Endodermal cell (in vitro differentiated cells): ENCODE measurements around the gene ALDH1A1. TPM values are rescaled to one million over a fixed set of nuclear protein-coding genes. Genes with fewer than 3 reads are reported as not detected.

Experiments used
- DNase-seq: peaks from one replicate; pipeline ENCODE4 v3.0.0-alpha.2; 2017
- H3K27ac ChIP-seq: 2 replicates; pipeline ENCODE4 v1.5.1; 2013; ENCODE audit warnings: mild to moderate bottlenecking, low read depth, low read length, moderate library complexity
- H3K27me3 ChIP-seq: 2 replicates; pipeline ENCODE4 v1.6.1; 2013; ENCODE audit warnings: mild to moderate bottlenecking, low read length, moderate library complexity; ENCODE audit not compliant: insufficient read depth, control insufficient read depth, poor library complexity, severe bottlenecking
- H3K36me3 ChIP-seq: 2 replicates; pipeline ENCODE4 v1.7.0; 2013; ENCODE audit warnings: mild to moderate bottlenecking, low read length, moderate library complexity; ENCODE audit not compliant: control insufficient read depth, insufficient read depth
- H3K4me1 ChIP-seq: one replicate; pipeline ENCODE4 v1.7.0; 2013; ENCODE audit warnings: low read length; ENCODE audit not compliant: control insufficient read depth, insufficient read depth
- H3K4me3 ChIP-seq: 2 replicates; pipeline ENCODE4 v1.5.1; 2013; ENCODE audit warnings: mild to moderate bottlenecking, low read length, moderate library complexity
- H3K9ac ChIP-seq: 2 replicates; pipeline ENCODE4 v1.6.1; 2013; ENCODE audit warnings: mild to moderate bottlenecking, low read length, moderate library complexity; ENCODE audit not compliant: poor library complexity, severe bottlenecking; ENCODE audit errors: extremely low read depth
- H3K9me3 ChIP-seq: 2 replicates; pipeline ENCODE4 v1.6.1; 2013; ENCODE audit warnings: mild to moderate bottlenecking, low read length, moderate library complexity; ENCODE audit not compliant: control insufficient read depth
- H3K27ac Mint-ChIP-seq: 2 replicates; pipeline ENCODE4 v1.8.0; 2020; ENCODE audit warnings: mixed read lengths
- H3K27me3 Mint-ChIP-seq: 2 replicates; pipeline ENCODE4 v1.8.0; 2021; ENCODE audit warnings: mild to moderate bottlenecking, mixed read lengths; ENCODE audit not compliant: insufficient read depth
- H3K36me3 Mint-ChIP-seq: 2 replicates; pipeline ENCODE4 v1.8.0; 2020; ENCODE audit warnings: low read depth, mixed read lengths
- H3K4me1 Mint-ChIP-seq: 2 replicates; pipeline ENCODE4 v1.8.0; 2020; ENCODE audit warnings: mixed read lengths
- H3K4me3 Mint-ChIP-seq: 2 replicates; pipeline ENCODE4 v1.8.0; 2020; ENCODE audit warnings: mild to moderate bottlenecking, moderate library complexity, mixed read lengths
- H3K9me3 Mint-ChIP-seq: 2 replicates; pipeline ENCODE4 v1.8.0; 2020; ENCODE audit warnings: mild to moderate bottlenecking, mixed read lengths
- WGBS, 2 experiments: methylation state at CpG; one replicate each; pipeline versions ENCODE4 v1.1.5 to v1.1.7; 2013; ENCODE audit warnings: missing lambda C conversion rate in 2 of 2, mixed read lengths in 1 of 2; ENCODE audit not compliant: insufficient coverage in 1 of 2, insufficient read length in 1 of 2; 5-methylcytosine and 5-hydroxymethylcytosine counted together
- total RNA-seq, 2 donors: library from RNA; stranded (reverse); fragmentation: NEBNext Ultra II Directional in 1 of 2; extraction: Animal tissue kit (Norgen Biotek cat#: 25700) in 1 of 2; gene quantifications; 2 replicates in 1 of 2; 3 replicates in 1 of 2; pipeline ENCODE4 v1.2.1, GENCODE V29; 2021
- TF ChIP-seq, protein P1 (sequence below): fragments of 200-600 bp; sonication (generic); conservative IDR thresholded peaks from 2 replicates; pipeline ENCODE4 v1.5.0; 2021; ENCODE audit warnings: antibody characterized with exemption, mild to moderate bottlenecking

The ALDH1A1 gene
- total RNA-seq, 2 donors from 2014 or later: 3.5 to 4.6 TPM

DNA sequence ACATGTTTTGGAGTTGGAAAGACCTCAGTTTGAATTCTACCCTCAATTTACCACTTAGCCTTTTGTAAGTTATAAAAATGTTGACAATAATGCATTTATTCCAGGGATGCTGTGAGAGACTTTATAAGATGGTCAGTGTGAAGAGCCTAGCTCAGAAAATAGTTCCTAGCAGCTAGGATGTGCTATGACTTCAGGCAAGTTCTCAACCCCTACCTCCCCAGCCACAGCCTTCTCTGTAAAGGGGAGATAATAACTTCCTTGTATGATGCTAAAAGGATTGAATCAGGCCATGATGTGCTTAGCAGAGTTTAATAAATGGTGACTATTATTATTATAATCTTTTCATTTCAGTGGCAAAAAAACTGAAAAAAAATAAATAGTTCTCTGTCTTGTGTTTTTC, 77.6 kb downstream of the ALDH1A1 start:
- H3K4me1 ChIP-seq: no peaks in the 10 kb centered on the region
- H3K27ac ChIP-seq: no peak overlapping the region
- H3K27me3 ChIP-seq: no peaks in the 10 kb centered on the region
- TF ChIP-seq, protein P1, sequence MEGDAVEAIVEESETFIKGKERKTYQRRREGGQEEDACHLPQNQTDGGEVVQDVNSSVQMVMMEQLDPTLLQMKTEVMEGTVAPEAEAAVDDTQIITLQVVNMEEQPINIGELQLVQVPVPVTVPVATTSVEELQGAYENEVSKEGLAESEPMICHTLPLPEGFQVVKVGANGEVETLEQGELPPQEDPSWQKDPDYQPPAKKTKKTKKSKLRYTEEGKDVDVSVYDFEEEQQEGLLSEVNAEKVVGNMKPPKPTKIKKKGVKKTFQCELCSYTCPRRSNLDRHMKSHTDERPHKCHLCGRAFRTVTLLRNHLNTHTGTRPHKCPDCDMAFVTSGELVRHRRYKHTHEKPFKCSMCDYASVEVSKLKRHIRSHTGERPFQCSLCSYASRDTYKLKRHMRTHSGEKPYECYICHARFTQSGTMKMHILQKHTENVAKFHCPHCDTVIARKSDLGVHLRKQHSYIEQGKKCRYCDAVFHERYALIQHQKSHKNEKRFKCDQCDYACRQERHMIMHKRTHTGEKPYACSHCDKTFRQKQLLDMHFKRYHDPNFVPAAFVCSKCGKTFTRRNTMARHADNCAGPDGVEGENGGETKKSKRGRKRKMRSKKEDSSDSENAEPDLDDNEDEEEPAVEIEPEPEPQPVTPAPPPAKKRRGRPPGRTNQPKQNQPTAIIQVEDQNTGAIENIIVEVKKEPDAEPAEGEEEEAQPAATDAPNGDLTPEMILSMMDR: no peak
- H3K9me3 ChIP-seq: no peaks in the 10 kb centered on the region
- no peak overlapping the region for H3K4me3 ChIP-seq
- no peaks in the 10 kb centered on the region for H3K36me3 Mint-ChIP-seq
- no peak for DNase-seq
- H3K27ac Mint-ChIP-seq: no peak overlapping the region
- no peak overlapping the region for H3K9ac ChIP-seq
- H3K27me3 Mint-ChIP-seq: no peaks in the 10 kb centered on the region
- H3K36me3 ChIP-seq: no peaks in the 10 kb centered on the region
- H3K9me3 Mint-ChIP-seq: peaks cover 9% of the 10 kb centered on the region
- peaks cover 10% of the 10 kb centered on the region for H3K4me1 Mint-ChIP-seq
- H3K4me3 Mint-ChIP-seq: no peak overlapping the region

DNA sequence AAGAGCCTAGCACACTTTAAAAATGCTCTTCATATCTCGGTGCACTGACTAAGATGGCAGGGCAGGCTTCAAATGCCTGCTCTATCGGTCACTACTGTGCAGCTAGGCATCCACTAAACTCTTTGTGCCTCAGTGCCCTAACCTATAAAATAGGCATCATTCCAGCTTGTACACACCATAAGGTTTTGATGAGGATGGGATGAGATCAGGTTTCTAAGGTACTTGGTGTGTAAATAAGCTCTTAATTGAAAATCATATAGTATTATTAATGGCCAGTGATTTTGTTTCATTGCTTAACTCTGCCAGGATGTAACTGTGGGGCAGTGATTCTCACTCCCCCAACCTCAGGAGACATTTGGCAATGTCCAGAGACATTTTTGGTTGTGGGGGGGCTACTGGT, 78.5 kb downstream of the ALDH1A1 start:
- Histone ChIP-seq H3K9ac (no peak overlapping the region), H3K36me3 (no peaks in the 10 kb centered on the region), H3K4me3 (no peak overlapping the region), H3K27me3 (no peaks in the 10 kb centered on the region), H3K4me1 (no peaks in the 10 kb centered on the region), H3K27ac (no peak overlapping the region), H3K9me3 (no peaks in the 10 kb centered on the region)
- Mint-ChIP-seq H3K27ac (no peak overlapping the region), H3K4me1 (peaks cover 11% of the 10 kb centered on the region), H3K27me3 (no peaks in the 10 kb centered on the region), H3K4me3 (no peak overlapping the region), H3K9me3 (peaks cover 9% of the 10 kb centered on the region), H3K36me3 (no peaks in the 10 kb centered on the region)
- WGBS, 2 experiments: 94% methylated on average over 2 of the region's 2 CpGs
- TF ChIP-seq, protein P1: no peak
- no peak for DNase-seq

DNA sequence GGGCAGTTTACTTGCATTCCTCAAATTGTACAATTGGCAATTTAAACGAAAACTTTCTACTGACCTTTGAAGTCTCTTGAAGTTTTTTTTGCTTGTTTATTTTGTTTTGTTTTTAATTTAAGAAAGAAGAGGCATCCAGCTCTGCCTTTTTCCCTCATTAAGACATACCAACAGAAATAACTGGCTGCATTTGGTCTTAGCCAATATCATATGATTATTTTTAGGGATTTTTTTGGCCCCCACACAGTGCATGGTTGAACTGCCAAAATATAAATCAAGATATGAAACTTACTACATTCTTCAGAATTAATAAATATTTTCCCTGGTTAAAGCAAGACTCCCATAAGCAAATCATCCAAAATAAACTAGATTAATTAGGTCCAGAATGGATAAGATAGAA, 79.4 kb downstream of the ALDH1A1 start:
- no peaks in the 10 kb centered on the region for H3K27me3 ChIP-seq
- 100% methylated on average over 1 of the region's 1 CpG; no CpG with 5 or more reads in 1 of the 2 experiments for WGBS, 2 experiments
- no peaks in the 10 kb centered on the region for H3K36me3 Mint-ChIP-seq
- peaks cover 4% of the 10 kb centered on the region for H3K9me3 Mint-ChIP-seq
- DNase-seq: no peak
- no peak overlapping the region for H3K9ac ChIP-seq
- H3K27ac ChIP-seq: no peak overlapping the region
- no peaks in the 10 kb centered on the region for H3K27me3 Mint-ChIP-seq
- no peaks in the 10 kb centered on the region for H3K9me3 ChIP-seq
- H3K36me3 ChIP-seq: no peaks in the 10 kb centered on the region
- H3K4me1 ChIP-seq: no peaks in the 10 kb centered on the region
- no peak overlapping the region for H3K27ac Mint-ChIP-seq
- peaks cover 12% of the 10 kb centered on the region for H3K4me1 Mint-ChIP-seq
- no peak overlapping the region for H3K4me3 Mint-ChIP-seq
- H3K4me3 ChIP-seq: no peak overlapping the region
- TF ChIP-seq, protein P1: no peak
